ENCODE data around the gene HSDL2.

The HSDL2 gene

GRCh38 chr9:112465352-112465751 lies 85.4 kb downstream of the HSDL2 start:
- no peak for DNase-seq

- no peak for DNase-seq
Measured at GRCh38 chr9:112472996-112473395, 93.1 kb downstream of the HSDL2 start.

GRCh38 chr9:112473986-112474385 lies 94.1 kb downstream of the HSDL2 start:
- DNase-seq, result no peak

GRCh38 chr9:112475318-112475717 lies 95.4 kb downstream of the HSDL2 start:
- no peak for DNase-seq

- DNase-seq, result no peak
Measured at GRCh38 chr9:112477330-112477729, 97.4 kb downstream of the HSDL2 start.

GRCh38 chr9:112479221-112479620 lies 99.3 kb downstream of the HSDL2 start:
- DNase-seq, result no peak

- DNase-seq, result no peak
Measured at GRCh38 chr9:112484607-112485006, 104.7 kb downstream of the HSDL2 start.

GRCh38 chr9:112485574-112485973 lies 105.7 kb downstream of the HSDL2 start:
- no peak for DNase-seq

GRCh38 chr9:112486221-112487007 lies 106.5 kb downstream of the HSDL2 start, which contains the start of gene KIAA1958:
KIAA1958 (plus strand) TSS chr9:112486827; CDS start chr9:112574081, 87,254 bp downstream.
- peak; percentile 43 to 73 (median 56) for DNase-seq

- DNase-seq, result peak; percentile 6 to 50 (median 25)
Measured at GRCh38 chr9:112487008-112487798, 107.3 kb downstream of the HSDL2 start.

GRCh38 chr9:112487799-112488340 lies 108.0 kb downstream of the HSDL2 start:
- DNase-seq, result no peak

GRCh38 chr9:112489039-112489546 lies 109.2 kb downstream of the HSDL2 start:
- DNase-seq, result no peak

GRCh38 chr9:112489876-112490666 lies 110.2 kb downstream of the HSDL2 start:
- DNase-seq, result no peak

GRCh38 chr9:112493393-112494137 lies 113.7 kb downstream of the HSDL2 start:
- no peak for DNase-seq

- no peak for DNase-seq
Measured at GRCh38 chr9:112494153-112494552, 114.2 kb downstream of the HSDL2 start.

- no peak for DNase-seq
Measured at GRCh38 chr9:112495614-112496013, 115.7 kb downstream of the HSDL2 start.

- no peak for DNase-seq
Measured at GRCh38 chr9:112496074-112496722, 116.3 kb downstream of the HSDL2 start.

- DNase-seq, result no peak
Measured at GRCh38 chr9:112500842-112501241, 120.9 kb downstream of the HSDL2 start.

GRCh38 chr9:112501287-112501686 lies 121.4 kb downstream of the HSDL2 start:
- no peak for DNase-seq

GRCh38 chr9:112502175-112502946 lies 122.5 kb downstream of the HSDL2 start:
- DNase-seq, result no peak

- DNase-seq, result no peak
Measured at GRCh38 chr9:112503170-112503569, 123.3 kb downstream of the HSDL2 start.

Data from activated naive CD4-positive, alpha-beta T cell (primary cell).